Stimulated activated CD8-positive, alpha-beta memory T cell treated with anti-CD3 and anti-CD28 coated beads, Interleukin-2, amount 100 ng/mL, for 1 hour (primary cell): ENCODE data around the gene SP2.
"Not testable (repeated sequence)": the region's sequence is repeated elsewhere in the genome, so short reads cannot be mapped to it uniquely, and the experiment has no call there.

ENCODE experiments used
- DNase-seq, 2 donors: peaks; one replicate each; pipeline ENCODE4 v3.0.0-alpha.2; 2020; ENCODE audit warnings: low read depth in 2 of 2

The SP2 gene

GRCh38 chr17:47918991-47919390 lies 23.0 kb downstream of the SP2 start:
- DNase-seq, result no peak

GRCh38 chr17:47919889-47920288 lies 23.9 kb downstream of the SP2 start:
- not testable (repeated sequence) for DNase-seq

DNA sequence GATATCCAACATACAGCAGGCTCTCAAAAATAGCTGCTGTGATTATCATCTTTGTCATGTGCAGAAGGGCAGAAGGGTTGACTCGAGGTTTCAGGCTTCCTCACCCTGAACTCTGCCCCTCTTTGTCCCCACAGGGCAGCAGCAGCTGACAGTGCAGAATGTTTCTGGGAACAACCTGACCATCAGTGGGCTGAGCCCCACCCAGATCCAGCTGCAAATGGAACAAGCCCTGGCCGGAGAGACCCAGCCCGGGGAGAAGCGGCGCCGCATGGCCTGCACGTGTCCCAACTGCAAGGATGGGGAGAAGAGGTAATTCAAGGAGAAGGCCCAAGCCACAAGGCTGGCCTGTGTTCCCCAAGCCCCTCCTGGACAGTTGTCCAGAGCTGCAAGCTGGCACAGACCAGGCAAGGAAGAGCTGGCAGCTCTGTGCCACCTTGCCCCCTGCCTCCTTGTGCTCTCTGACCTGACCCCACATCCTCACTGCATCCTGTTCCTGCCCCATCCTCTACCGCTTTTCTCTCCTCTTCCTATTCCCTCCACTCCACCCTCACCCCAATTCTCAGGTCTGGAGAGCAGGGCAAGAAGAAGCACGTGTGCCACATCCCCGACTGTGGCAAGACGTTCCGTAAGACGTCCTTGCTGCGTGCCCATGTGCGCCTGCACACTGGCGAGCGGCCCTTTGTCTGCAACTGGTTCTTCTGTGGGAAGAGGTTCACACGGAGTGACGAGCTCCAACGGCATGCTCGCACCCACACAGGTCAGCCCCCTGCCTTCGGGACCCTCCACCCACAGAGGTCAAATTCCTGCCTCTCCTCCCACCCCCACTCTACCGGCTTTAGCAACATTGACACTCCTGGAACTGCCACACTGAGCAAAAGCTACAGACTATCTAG lies 29.0 kb downstream of the SP2 start:
- DNase-seq, result no peak

- no peak for DNase-seq
Measured at GRCh38 chr17:47925678-47925988, 29.6 kb downstream of the SP2 start.

DNA sequence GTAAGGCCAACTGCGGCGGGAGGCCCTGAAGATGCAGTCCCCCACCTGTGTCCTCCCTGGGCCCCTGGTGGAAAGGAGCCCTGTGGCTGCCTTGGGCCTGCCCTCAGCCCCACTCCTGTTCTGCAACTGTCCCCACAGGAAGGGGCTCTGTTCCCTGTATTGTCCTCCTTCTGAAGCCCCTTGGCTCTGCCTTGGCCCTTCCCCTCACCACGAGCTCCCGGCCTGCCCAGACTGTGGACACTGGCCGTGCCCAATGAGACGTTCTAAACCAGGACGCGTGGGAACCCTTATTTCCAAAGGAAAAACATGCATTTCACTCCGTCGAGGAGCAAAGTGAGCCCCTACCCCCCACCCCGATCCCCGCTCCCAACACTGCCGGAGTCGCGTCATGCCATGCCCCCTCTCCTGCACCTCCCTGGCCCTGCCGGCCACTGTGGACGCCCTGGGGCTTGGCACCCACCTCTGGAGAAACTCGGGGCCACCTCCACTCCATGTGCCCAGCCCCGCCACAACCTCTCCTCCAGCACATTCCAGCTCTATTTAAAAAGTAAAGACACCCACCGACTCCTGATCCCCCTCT lies 31.9 kb downstream of the SP2 start:
- DNase-seq, result no peak

- no peak for DNase-seq
Measured at GRCh38 chr17:47928415-47928814, 32.4 kb downstream of the SP2 start.

GRCh38 chr17:47929218-47930000 lies 33.4 kb downstream of the SP2 start:
- DNase-seq, result no peak

DNA sequence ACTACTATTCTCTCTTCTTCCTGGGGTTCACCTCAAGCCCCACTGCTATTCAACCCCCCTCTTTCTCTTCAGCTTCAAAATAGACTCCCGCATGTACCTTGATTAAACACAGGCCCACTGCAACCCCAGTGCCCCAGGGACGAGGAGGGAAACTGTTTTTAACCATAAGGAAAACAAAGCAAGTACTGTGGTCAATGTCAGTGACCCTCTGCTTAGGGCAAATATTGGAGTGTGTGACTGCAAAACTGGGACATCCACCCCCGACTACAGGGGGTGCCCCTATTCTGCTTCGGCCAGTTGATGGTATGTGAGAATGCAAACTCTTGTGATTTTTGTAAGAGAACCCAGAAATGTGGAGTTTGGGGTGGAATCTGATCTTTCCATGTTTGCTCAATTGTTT lies 35.8 kb downstream of the SP2 start:
- DNase-seq, result no peak

- DNase-seq, result no peak
Measured at GRCh38 chr17:47934856-47935255, 38.8 kb downstream of the SP2 start.

GRCh38 chr17:47935468-47935867 lies 39.4 kb downstream of the SP2 start:
- DNase-seq, result not testable (repeated sequence)

DNA sequence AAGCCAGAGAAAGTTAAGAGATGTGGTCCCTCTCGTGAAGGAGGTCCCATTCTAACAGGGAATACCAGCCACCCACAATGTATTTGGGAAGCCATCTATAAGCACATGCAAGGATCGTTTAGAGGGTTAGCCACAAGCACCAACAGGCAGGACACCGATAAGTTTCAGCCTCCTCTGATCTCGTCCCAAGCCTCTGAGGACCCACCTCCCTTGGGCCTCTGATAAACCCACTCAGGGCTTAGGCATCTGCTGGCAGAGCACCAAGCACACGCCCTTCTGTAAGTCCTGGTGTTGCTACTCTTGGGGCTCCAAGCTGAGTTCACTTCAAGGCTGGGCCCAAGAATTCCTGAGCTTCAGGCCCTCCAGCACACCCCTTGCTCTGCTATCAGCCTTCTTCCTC lies 39.9 kb downstream of the SP2 start:
- DNase-seq, result no peak

DNA sequence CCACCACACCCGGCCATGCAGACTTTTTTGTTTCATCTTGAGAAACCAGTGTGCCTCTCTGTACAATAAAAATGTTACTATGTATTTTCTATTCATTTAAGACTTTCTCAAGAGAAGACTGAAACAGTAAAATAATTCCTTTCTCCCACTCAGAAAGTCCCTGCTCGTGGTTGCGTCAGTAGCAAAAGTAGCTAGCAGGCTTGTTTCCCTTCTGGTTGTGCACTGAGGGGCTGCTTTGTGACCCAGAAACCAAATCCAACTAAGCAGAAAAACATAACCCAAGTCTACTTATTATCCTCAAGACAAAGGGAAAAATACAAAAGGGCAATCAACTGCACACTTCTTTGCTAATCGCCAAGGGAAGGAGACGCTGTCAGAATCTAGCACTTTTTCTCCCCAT lies 41.9 kb downstream of the SP2 start:
- no peak for DNase-seq

- DNase-seq, result peak; percentile 82 to 83
Measured at GRCh38 chr17:47941246-47942095, 45.4 kb downstream of the SP2 start, which contains the start of gene PNPO. TSS of gene PNPO (plus strand) at chr17:47941571. CDS start at chr17:47941676, 105 bp downstream.

DNA sequence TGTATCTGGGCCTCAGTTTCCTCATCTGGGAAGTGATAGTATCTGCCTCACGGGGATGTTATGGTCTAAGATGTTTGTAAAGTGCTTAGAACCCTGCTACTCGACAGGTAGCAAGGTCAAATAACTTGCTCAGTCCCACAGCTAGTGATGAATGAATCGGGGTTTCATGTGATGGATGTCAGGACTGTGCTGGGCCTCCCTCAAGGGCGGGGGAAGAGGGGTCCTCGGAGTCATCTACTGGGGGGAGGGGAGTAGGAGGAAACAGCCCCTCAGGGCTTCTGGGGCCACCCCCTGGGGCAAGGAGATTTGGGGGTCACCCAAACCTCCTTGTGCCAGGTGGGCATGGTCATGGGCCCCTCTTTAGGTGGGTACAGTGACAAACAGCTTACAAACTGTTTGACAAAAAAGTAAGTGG lies 46.1 kb downstream of the SP2 start:
- no peak for DNase-seq

- DNase-seq, result no peak
Measured at GRCh38 chr17:47942568-47942967, 46.5 kb downstream of the SP2 start.

- DNase-seq, result no peak
Measured at GRCh38 chr17:47945080-47945479, 49.0 kb downstream of the SP2 start.

- no peak for DNase-seq
Measured at GRCh38 chr17:47945529-47946508, 49.8 kb downstream of the SP2 start.

- DNase-seq, result no peak
Measured at GRCh38 chr17:47946516-47946915, 50.5 kb downstream of the SP2 start.

DNA sequence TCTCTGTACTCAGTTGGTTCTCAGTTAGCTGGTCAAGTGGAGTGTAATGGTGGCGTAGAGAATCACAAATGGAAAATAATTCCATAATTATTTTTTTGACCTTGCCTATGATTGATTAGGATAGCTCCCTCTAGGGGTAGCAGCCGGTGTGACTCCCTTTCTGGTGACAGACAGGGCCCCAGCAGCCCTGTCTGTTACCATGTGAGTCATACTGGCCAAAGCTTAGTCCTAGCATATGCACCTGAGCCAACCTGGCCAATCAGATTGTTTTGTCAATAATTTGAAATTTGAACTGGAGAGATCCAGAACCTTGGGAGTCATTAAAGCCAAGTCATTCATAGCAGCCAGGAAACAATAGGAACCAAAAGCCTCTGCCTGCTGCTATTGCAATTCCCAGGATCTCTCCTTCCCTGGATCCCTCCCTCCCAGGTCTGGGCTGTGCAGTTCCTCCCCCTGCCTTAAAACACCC lies 50.9 kb downstream of the SP2 start:
- DNase-seq, result peak; percentile 29 to 53

DNA sequence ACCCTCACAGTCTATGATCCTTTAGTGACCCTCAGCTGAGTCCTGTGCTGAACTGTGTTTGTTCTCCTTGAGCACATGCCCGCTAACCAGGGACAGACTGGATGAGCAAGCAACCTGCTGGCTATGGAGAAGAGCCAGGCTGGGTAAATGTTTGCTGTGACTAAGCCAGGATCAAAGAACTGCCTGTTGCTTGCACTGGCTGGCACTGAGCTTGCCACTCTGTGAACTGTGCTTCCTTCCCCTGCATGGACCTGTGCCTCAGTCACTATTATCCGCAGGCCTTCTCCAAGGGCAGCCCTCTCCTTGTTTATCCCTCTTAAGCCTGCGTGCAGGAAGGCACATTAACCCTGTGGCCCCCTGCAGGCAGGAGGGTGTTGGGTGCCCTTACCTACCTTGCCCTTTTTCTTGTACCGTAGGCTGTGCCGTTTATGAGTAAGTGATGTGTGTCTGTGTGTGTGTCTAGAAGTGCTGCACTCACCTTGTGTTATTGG lies 52.7 kb downstream of the SP2 start:
- DNase-seq, result no peak
